HG03025 (cell line): Measurements from ENCODE around the gene MED12L.

Experiments
- ATAC-seq: cut with Tn5 transposase; IDR thresholded peaks from one replicate; pipeline ENCODE4 v1.9.1; 2021; ENCODE audit warnings: mild to moderate bottlenecking, moderate library complexity; ENCODE audit not compliant: unreplicated experiment, low FRiP score

MED12L gene

GRCh38 chr3:151314137-151314536 is 228.7 kb downstream of the MED12L start:
- no peak for ATAC-seq

GRCh38 chr3:151314593-151314992 is 229.1 kb downstream of the MED12L start:
- no peak for ATAC-seq

GRCh38 chr3:151315136-151315535 is 229.7 kb downstream of the MED12L start:
- no peak for ATAC-seq

GRCh38 chr3:151315846-151316245 is 230.4 kb downstream of the MED12L start:
- no peak for ATAC-seq

- ATAC-seq = no peak
Measured at GRCh38 chr3:151316267-151316991, 231.0 kb downstream of the MED12L start, which contains the start of gene GPR87. Gene GPR87 (minus strand): TSS chr3:151316820. CDS start chr3:151300100, 16,720 bp downstream.

GRCh38 chr3:151318313-151318712 is 232.8 kb downstream of the MED12L start:
- ATAC-seq = no peak

- ATAC-seq = no peak
Measured at GRCh38 chr3:151318991-151319390, 233.5 kb downstream of the MED12L start.

GRCh38 chr3:151319628-151320027 is 234.2 kb downstream of the MED12L start:
- no peak for ATAC-seq

GRCh38 chr3:151320131-151320530 is 234.7 kb downstream of the MED12L start:
- ATAC-seq = no peak

- ATAC-seq = no peak
Measured at GRCh38 chr3:151321526-151321925, 236.1 kb downstream of the MED12L start.

- no peak for ATAC-seq
Measured at GRCh38 chr3:151322511-151322910, 237.0 kb downstream of the MED12L start.

- no peak for ATAC-seq
Measured at GRCh38 chr3:151327571-151328198, 242.2 kb downstream of the MED12L start.

- no peak for ATAC-seq
Measured at GRCh38 chr3:151328298-151328995, 243.0 kb downstream of the MED12L start.

GRCh38 chr3:151329363-151329762 is 243.9 kb downstream of the MED12L start, which contains the start of gene P2RY13:
Gene P2RY13 (minus strand): TSS chr3:151329549. CDS start chr3:151329528, 21 bp downstream.
- ATAC-seq = no peak

- ATAC-seq = no peak
Measured at GRCh38 chr3:151330379-151330778, 244.9 kb downstream of the MED12L start.

- no peak for ATAC-seq
Measured at GRCh38 chr3:151330899-151331298, 245.4 kb downstream of the MED12L start.

- no peak for ATAC-seq
Measured at GRCh38 chr3:151331696-151332095, 246.2 kb downstream of the MED12L start.

GRCh38 chr3:151345859-151346258 is 260.4 kb downstream of the MED12L start:
- no peak for ATAC-seq

- no peak for ATAC-seq
Measured at GRCh38 chr3:151346292-151346691, 260.8 kb downstream of the MED12L start.

GRCh38 chr3:151347432-151347831 is 262.0 kb downstream of the MED12L start:
- no peak for ATAC-seq

- no peak for ATAC-seq
Measured at GRCh38 chr3:151350656-151351055, 265.2 kb downstream of the MED12L start.
